HG03139 (cell line): ENCODE measurements around the gene PTPRN2.
"Not testable (repeated sequence)": the region's sequence is repeated elsewhere in the genome, so short reads cannot be mapped to it uniquely, and the experiment has no call there.

Source experiments
- ATAC-seq: cut with Tn5 transposase; IDR thresholded peaks from one replicate; pipeline ENCODE4 v1.9.1; 2021; ENCODE audit not compliant: unreplicated experiment

The PTPRN2 gene

GRCh38 chr7:157516911-157517781, 1070.5 kb downstream of the PTPRN2 start:
- no peak for ATAC-seq

GRCh38 chr7:157516311-157516710, 1071.3 kb downstream of the PTPRN2 start:
- no peak for ATAC-seq

- no peak for ATAC-seq
Observed at GRCh38 chr7:157515342-157516041, 1072.1 kb downstream of the PTPRN2 start.

GRCh38 chr7:157514746-157515145, 1072.9 kb downstream of the PTPRN2 start:
- ATAC-seq: no peak

GRCh38 chr7:157514306-157514705, 1073.3 kb downstream of the PTPRN2 start:
- no peak for ATAC-seq

- ATAC-seq: no peak
Observed at GRCh38 chr7:157513682-157514081, 1073.9 kb downstream of the PTPRN2 start.

- ATAC-seq: no peak
Observed at GRCh38 chr7:157513162-157513621, 1074.4 kb downstream of the PTPRN2 start.

- no peak for ATAC-seq
Observed at GRCh38 chr7:157509226-157509625, 1078.4 kb downstream of the PTPRN2 start.

GRCh38 chr7:157508477-157508881, 1079.1 kb downstream of the PTPRN2 start:
- no peak for ATAC-seq

- no peak for ATAC-seq
Observed at GRCh38 chr7:157507987-157508386, 1079.6 kb downstream of the PTPRN2 start.

GRCh38 chr7:157506268-157506667, 1081.4 kb downstream of the PTPRN2 start:
- ATAC-seq: no peak

GRCh38 chr7:157505646-157506045, 1082.0 kb downstream of the PTPRN2 start:
- no peak for ATAC-seq

- ATAC-seq: no peak
Observed at GRCh38 chr7:157503229-157503628, 1084.4 kb downstream of the PTPRN2 start.

GRCh38 chr7:157502701-157503111, 1084.9 kb downstream of the PTPRN2 start:
- no peak for ATAC-seq

GRCh38 chr7:157501581-157501980, 1086.0 kb downstream of the PTPRN2 start:
- ATAC-seq: no peak

GRCh38 chr7:157500989-157501540, 1086.6 kb downstream of the PTPRN2 start:
- not testable (repeated sequence) for ATAC-seq

GRCh38 chr7:157500171-157500960, 1087.3 kb downstream of the PTPRN2 start:
- no peak for ATAC-seq

- no peak for ATAC-seq
Observed at GRCh38 chr7:157499835-157500153, 1087.8 kb downstream of the PTPRN2 start.

GRCh38 chr7:157499121-157499834, 1088.3 kb downstream of the PTPRN2 start:
- ATAC-seq: no peak

GRCh38 chr7:157498657-157499056, 1089.0 kb downstream of the PTPRN2 start:
- no peak for ATAC-seq
